Ovary (tissue), 9 donors: ENCODE results near the gene AFF3. TPM values are rescaled to one million over a fixed set of nuclear protein-coding genes. Genes with fewer than 3 reads are reported as not detected.

Experiments used
- DNase-seq, 5 donors: peaks; one replicate each; pipeline ENCODE4 v3.0.0-alpha.2; 2019 to 2020
- H3K27ac ChIP-seq, 2 donors: fragments of 200-600 bp; one replicate each; pipeline versions ENCODE4 v1.5.1 to v1.8.0; 2019 to 2022
- H3K27me3 ChIP-seq: fragments of 200-600 bp; one replicate; pipeline ENCODE4 v1.8.0; 2022
- H3K36me3 ChIP-seq: fragments of 200-600 bp; sonication (generic); one replicate; pipeline ENCODE4 v1.5.1; 2019
- H3K4me1 ChIP-seq: one replicate; pipeline ENCODE4 v1.8.1; 2013; ENCODE audit warnings: mild to moderate bottlenecking, moderate library complexity; ENCODE audit not compliant: insufficient read depth
- H3K4me3 ChIP-seq: fragments of 200-600 bp; sonication (generic); one replicate; pipeline ENCODE4 v1.5.1; 2017
- H3K9me3 ChIP-seq, 2 donors: fragments of 200-600 bp in 1 of 2; sonication (generic) in 1 of 2; one replicate each; pipeline versions ENCODE4 v1.5.1 to v1.8.1; 2013 to 2019; ENCODE audit warnings: mild to moderate bottlenecking in 1 of 2, moderate library complexity in 1 of 2
- CTCF ChIP-seq, 3 donors: fragments of 450-650 bp in 2 of 3; fragments of 200-600 bp in 1 of 3; IDR thresholded peaks; one replicate each; pipeline versions ENCODE4 v1.5.1 to v1.8.0; 2016 to 2022; ENCODE audit warnings: antibody characterized with exemption in 3 of 3, mild to moderate bottlenecking in 1 of 3
- EP300 ChIP-seq: sonication (generic); formaldehyde crosslinking; IDR thresholded peaks from one replicate; pipeline ENCODE4 v1.6.1; 2017; ENCODE audit warnings: antibody characterized with exemption
- POLR2A ChIP-seq: fragments of 450-650 bp; IDR thresholded peaks from one replicate; pipeline ENCODE4 v1.6.1; 2017; ENCODE audit warnings: antibody characterized with exemption, mild to moderate bottlenecking, moderate library complexity
- WGBS, 3 donors: extraction: QIAGEN DNeasy Blood & Tissue Kit in 1 of 3; methylation state at CpG; one replicate each; pipeline versions ENCODE4 v1.1.5 to v1.1.7; 2013 to 2017; 5-methylcytosine and 5-hydroxymethylcytosine counted together
- intact Hi-C, 4 donors: fragments of 100-400 bp; cut with DNase I; formaldehyde crosslinking; loops; one replicate each; pipeline versions ENCODE4 v1.11.0 to v1.15.1; 2022 to 2023
- polyA plus RNA-seq, 2 donors: library from polyadenylated mRNA; stranded (reverse); fragments of 200-250 nt in 1 of 2; fragments of 350-450 nt in 1 of 2; fragmentation: Illumina TruSeq in 1 of 2; extraction: RNeasy Lipid Tissue Mini Kit (QIAGEN cat#74804) in 1 of 2; gene quantifications; one replicate each; pipeline ENCODE4 v1.2.3, GENCODE V29; 2013 to 2014
- total RNA-seq, 7 donors: library from RNA; depleted of rRNA in 2 of 7; stranded (reverse); fragments of >200 nt in 2 of 7; fragmentation: NEBNext Ultra II Directional in 3 of 7; extraction: Animal tissue kit (Norgen Biotek cat#: 25700) in 3 of 7; gene quantifications; one replicate each; pipeline versions ENCODE4 v1.1.0 to v1.2.4, GENCODE V29; 2016 to 2023
- donor health status: DM: no; HTN: no; CAD: no; lungs with moderate emphysema.
- donor health status: DM: no; HTN: no; CAD: no.
- donor health status: Bipolar disorder and iron deficiency.
- donor health status: DM: yes; HTN: yes; CAD: no.
- donor health status: DM: no; HTN: no; CAD: no.
- donor health status: DM: yes; HTN: yes; CAD: no.

The AFF3 gene
- total and polyA plus RNA-seq, 9 donors = 5.9 to 40.8 (median 25.7) TPM

- no peak for DNase-seq
- H3K9me3 ChIP-seq = no peaks in the 10 kb centered on the region
- WGBS, 3 donors = 77 to 90% (median 85%) methylated on average over 2 of the region's 2 CpGs
- H3K27ac ChIP-seq = no peak overlapping the region
- H3K4me3 ChIP-seq = no peak overlapping the region
- H3K36me3 ChIP-seq = no peaks in the 10 kb centered on the region
- no peaks in the 10 kb centered on the region for H3K27me3 ChIP-seq
- no peaks in the 10 kb centered on the region for H3K4me1 ChIP-seq
- intact Hi-C loops = no loop called here
- TF ChIP-seq EP300 (no peak), CTCF (IDR thresholded peaks at IDR 0.05) (no peak)
These were observed 137.4 kb downstream of the AFF3 start for GRCh38 chr2:100004959-100005387.

DNA sequence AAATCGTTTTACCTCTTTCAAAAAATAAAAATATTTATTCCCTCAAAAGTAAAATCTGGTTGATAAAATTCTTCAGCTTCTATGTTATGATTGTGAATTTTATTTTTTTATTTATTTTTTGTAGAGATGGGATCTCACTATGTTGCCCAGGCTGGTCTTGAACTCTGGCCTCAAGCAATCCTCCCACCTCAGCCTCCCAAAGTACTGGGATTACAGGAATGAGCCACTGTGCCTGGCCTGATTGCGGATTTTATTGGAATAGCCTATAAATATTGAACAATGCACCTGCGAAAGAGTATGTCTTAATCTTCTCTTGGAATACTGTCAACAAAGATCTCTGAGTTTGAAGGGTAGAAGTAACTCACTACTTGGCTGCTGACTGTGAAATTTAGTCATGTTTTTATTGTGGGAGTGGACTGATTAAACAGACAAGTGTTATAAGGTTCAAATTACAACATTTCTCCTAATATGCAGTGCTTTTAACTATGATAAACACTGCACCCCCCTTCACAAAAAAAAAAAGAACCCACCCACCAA lies 138.0 kb downstream of the AFF3 start:
- intact Hi-C loops = no loop called here
- Histone ChIP-seq H3K4me1 (no peaks in the 10 kb centered on the region), H3K4me3 (no peak overlapping the region), H3K27ac (no peak overlapping the region), H3K9me3 (no peaks in the 10 kb centered on the region), H3K27me3 (no peaks in the 10 kb centered on the region), H3K36me3 (no peaks in the 10 kb centered on the region)
- 68 to 75% (median 72%) methylated on average over 3 of the region's 3 CpGs for WGBS, 3 donors
- TF ChIP-seq CTCF (IDR thresholded peaks at IDR 0.05) (no peak), POLR2A (no peak), EP300 (no peak)
- DNase-seq = no peak

- Histone ChIP-seq H3K4me3 (no peak overlapping the region), H3K27me3 (no peaks in the 10 kb centered on the region), H3K36me3 (no peaks in the 10 kb centered on the region), H3K27ac (no peak overlapping the region), H3K4me1 (no peaks in the 10 kb centered on the region), H3K9me3 (no peaks in the 10 kb centered on the region)
- intact Hi-C loops = no loop called here
- no peak for DNase-seq
- TF ChIP-seq POLR2A (no peak), EP300 (no peak), CTCF (IDR thresholded peaks at IDR 0.05) (no peak)
- 92 to 94% (median 93%) methylated on average over 6 of the region's 6 CpGs for WGBS, 3 donors
These were observed 140.3 kb downstream of the AFF3 start for GRCh38 chr2:100002059-100002458.

- DNase-seq = no peak
- no peaks in the 10 kb centered on the region for H3K4me1 ChIP-seq
- H3K36me3 ChIP-seq = no peaks in the 10 kb centered on the region
- H3K9me3 ChIP-seq = no peaks in the 10 kb centered on the region
- intact Hi-C loops = no loop called here
- H3K27me3 ChIP-seq = no peaks in the 10 kb centered on the region
- H3K27ac ChIP-seq = no peak overlapping the region
- TF ChIP-seq CTCF (IDR thresholded peaks at IDR 0.05) = no peak
- no peak for TF ChIP-seq POLR2A
- TF ChIP-seq EP300 = no peak
- no peak overlapping the region for H3K4me3 ChIP-seq
- WGBS, 3 donors = 90 to 94% (median 92%) methylated on average over 22 of the region's 22 CpGs
These were observed 141.3 kb downstream of the AFF3 start for GRCh38 chr2:100000915-100001707.
